HepG2 (cell line): ENCODE results near the gene ARTN. TPM values are rescaled to one million over a fixed set of nuclear protein-coding genes. Genes with fewer than 3 reads are reported as not detected.
A peak's percentile ranks its signal among the peaks of the same experiment; 100 is the strongest.

Source experiments
- ATAC-seq: fragments of 200-7000 bp; cut with Tn5 transposase; 3 replicates; pipeline ENCODE4 v1.9.1; 2020; ENCODE audit warnings: mild to moderate bottlenecking, moderate library complexity
- BruUV-seq: library from RNA; stranded (reverse); fragments of 400-500 nt; replicated peaks from 2 replicates; lab custom pipeline; 2021; lab: Mats Ljungman, UMichigan
- CTCF ChIA-PET: fragments of 300-600 bp; formaldehyde crosslinking; extraction: SDS; loops from one replicate; lab custom pipeline; 2021; ENCODE audit warnings: low total read pairs, inconsistent platforms, low intra/inter-chr PET ratio; lab: Yijun Ruan, JAX
- POLR2A ChIA-PET: fragments of 350-600 bp; sonication (Branson Sonifier 250); formaldehyde crosslinking; loops from one replicate; lab custom pipeline; 2020; ENCODE audit warnings: antibody characterized with exemption, inconsistent platforms; lab: Yijun Ruan, JAX
- DNase-seq: peaks from one replicate; pipeline ENCODE4 v3.0.0-alpha.2; 2015; ENCODE audit warnings: low spot score
- FAIRE-seq: peaks from 3 replicates; lab custom pipeline; 2011; peaks lifted over from hg19 to GRCh38; lab: Jason Lieb, UNC
- H2AFZ ChIP-seq: one replicate; pipeline ENCODE4 v1.6.1; 2011; ENCODE audit warnings: low read length, inconsistent platforms
- H3K27ac ChIP-seq: fragments of 300-600 bp; 3 replicates; pipeline ENCODE4 v1.8.0; 2011; ENCODE audit warnings: mixed run types, mild to moderate bottlenecking, mixed read lengths, low read length, inconsistent platforms; ENCODE audit not compliant: insufficient read depth; ENCODE audit errors: extremely low read length
- H3K27me3 ChIP-seq, 2 experiments: fragments of 200-600 bp in 1 of 2; 2 replicates in 1 of 2; 3 replicates in 1 of 2; pipeline versions ENCODE4 v1.6.0 to v1.8.0; 2011; ENCODE audit warnings: low read length in 2 of 2, mild to moderate bottlenecking in 2 of 2, moderate library complexity in 2 of 2, inconsistent platforms in 1 of 2; ENCODE audit not compliant: insufficient read depth in 2 of 2, control insufficient read depth in 1 of 2
- H3K36me3 ChIP-seq, 2 experiments: fragments of 200-600 bp in 1 of 2; replicated peaks in 1 of 2; 2 replicates in 1 of 2; 3 replicates in 1 of 2; pipeline versions ENCODE4 v1.5.1 to v1.8.0; 2011; ENCODE audit warnings: low read length in 2 of 2, inconsistent platforms in 1 of 2; ENCODE audit not compliant: insufficient read depth in 2 of 2, control insufficient read depth in 1 of 2
- H3K4me1 ChIP-seq: 2 replicates; pipeline ENCODE4 v1.5.1; 2012; ENCODE audit warnings: low read length, inconsistent platforms; ENCODE audit not compliant: insufficient read depth
- H3K4me2 ChIP-seq: 2 replicates; pipeline ENCODE4 v1.6.0; 2011; ENCODE audit warnings: low read depth, low read length, inconsistent platforms
- H3K4me3 ChIP-seq, 3 experiments: fragments of 200-600 bp in 1 of 3; sonication (generic), shearing (Covaris generic) in 1 of 3; replicated peaks in 1 of 3; 2 replicates each; pipeline ENCODE4 v1.5.1; 2011 to 2016; ENCODE audit warnings: low read length in 3 of 3, inconsistent platforms in 2 of 3, low read depth in 2 of 3, mild to moderate bottlenecking in 2 of 3, control low read depth in 1 of 3, mixed read lengths in 1 of 3; ENCODE audit not compliant: insufficient read depth in 1 of 3
- H3K79me2 ChIP-seq: one replicate; pipeline ENCODE4 v1.6.1; 2011; ENCODE audit warnings: low read length, inconsistent platforms; ENCODE audit not compliant: insufficient read depth
- H3K9ac ChIP-seq: 2 replicates; pipeline ENCODE4 v1.6.0; 2011; ENCODE audit warnings: mild to moderate bottlenecking, low read depth, low read length, inconsistent platforms; ENCODE audit not compliant: insufficient read depth
- H3K9me3 ChIP-seq: 2 replicates; pipeline ENCODE4 v1.5.1; 2012; ENCODE audit warnings: mild to moderate bottlenecking, low read length
- H4K20me1 ChIP-seq: 2 replicates; pipeline ENCODE4 v1.6.0; 2011; ENCODE audit warnings: inconsistent platforms, mild to moderate bottlenecking, low read length, moderate library complexity; ENCODE audit not compliant: insufficient read depth
- AKNA ChIP-seq: sonication (generic); formaldehyde crosslinking; IDR thresholded peaks from 2 replicates; pipeline ENCODE4 v1.4.0; 2020; ENCODE audit warnings: missing genetic modification reagents, borderline replicate concordance
- EP300 ChIP-seq, 3 experiments: sonication (generic) in 1 of 3; formaldehyde crosslinking in 1 of 3; IDR thresholded peaks; 2 replicates each; pipeline versions ENCODE4 v1.5.1 to v1.6.1; 2011 to 2020; ENCODE audit warnings: low read depth in 2 of 3, low read length in 2 of 3, borderline replicate concordance in 1 of 3, improper control_type of control experiment in 1 of 3, mild to moderate bottlenecking in 1 of 3, missing genetic modification reagents in 1 of 3, moderate library complexity in 1 of 3
- HMGXB4 ChIP-seq, 2 experiments: sonication (generic) in 1 of 2; formaldehyde crosslinking in 1 of 2; IDR thresholded peaks; 2 replicates each; pipeline versions ENCODE4 v1.4.0 to v1.6.1; 2018 to 2020; ENCODE audit warnings: missing genetic modification reagents in 2 of 2, borderline replicate concordance in 1 of 2, low read depth in 1 of 2, mild to moderate bottlenecking in 1 of 2, missing biosample characterization in 1 of 2
- JUND ChIP-seq: sonication (generic); formaldehyde crosslinking; IDR thresholded peaks from 2 replicates; pipeline ENCODE4 v1.8.0; 2022; ENCODE audit warnings: mild to moderate bottlenecking, missing genetic modification reagents
- POGK ChIP-seq: sonication (generic); formaldehyde crosslinking; conservative IDR thresholded peaks from 2 replicates; pipeline ENCODE4 v1.8.0; 2022; ENCODE audit warnings: mild to moderate bottlenecking, moderate library complexity, missing genetic modification reagents
- SPEN ChIP-seq: sonication (generic); formaldehyde crosslinking; IDR thresholded peaks from 2 replicates; pipeline ENCODE4 v1.5.1; 2020; ENCODE audit warnings: low read depth, mild to moderate bottlenecking, missing genetic modification reagents
- ZNF281 ChIP-seq: sonication (generic); formaldehyde crosslinking; IDR thresholded peaks from 2 replicates; pipeline ENCODE4 v1.4.0; 2020; ENCODE audit warnings: missing genetic modification reagents, borderline replicate concordance
- ZNF598 ChIP-seq: sonication (generic); formaldehyde crosslinking; IDR thresholded peaks from 2 replicates; pipeline ENCODE4 v1.5.1; 2020; ENCODE audit warnings: mild to moderate bottlenecking, missing genetic modification reagents, borderline replicate concordance
- WGBS: methylation state at CpG from one replicate; pipeline ENCODE4 v1.1.6; 2017; ENCODE audit warnings: low lambda C conversion rate; 5-methylcytosine and 5-hydroxymethylcytosine counted together
- in situ Hi-C: cut with HindIII; loops from 2 replicates; pipeline ENCODE4 v1.10.0; 2017; ENCODE audit warnings: low pct_unique_long_range_greater_than_20kb; ENCODE audit not compliant: extremely low pct_ligation_motif_present
- intact Hi-C: fragments of 100-400 bp; cut with micrococcal nuclease; formaldehyde crosslinking; loops from one replicate; pipeline ENCODE4 v1.10.0; 2022; ENCODE audit not compliant: unreplicated experiment
- polyA plus RNA-seq, 8 experiments: library from polyadenylated mRNA; depleted of rRNA in 3 of 8; stranded (reverse) in 7 of 8; unstranded in 1 of 8; fragments of >200 nt; fragmentation: Illumina TruSeq in 4 of 8; extraction: Trizol in 4 of 8; gene quantifications; 2 replicates each; pipeline versions ENCODE4 v1.2.1 to v1.2.3, GENCODE V29; 2011 to 2016; ENCODE audit warnings: low read depth in 4 of 8, missing spikeins in 1 of 8, mixed read lengths in 1 of 8; ENCODE audit not compliant: insufficient read depth in 1 of 8
- total RNA-seq, 5 experiments: library from RNA; depleted of rRNA; stranded (reverse); fragments of >200 nt; fragmentation: Illumina TruSeq; extraction: Trizol; gene quantifications; 2 replicates each; pipeline ENCODE4 v1.2.3, GENCODE V29; 2016; ENCODE audit warnings: low read depth in 1 of 5

ARTN gene
- total and polyA plus RNA-seq, 2 of the 13 experiments (the other 11 are each of a cell fraction or from before 2014, with no cell fraction given) = 0.11 to 0.62 TPM

GRCh38 chr1:43979528-43980254, 46.1 kb downstream of the ARTN start:
- Histone ChIP-seq H3K4me1 (peaks cover 71% of the 10 kb centered on the region), H3K4me2 (peak overlapping the region; percentile 91), H3K4me3 (peak overlapping the region; percentile 62 to 87 (median 84)), H3K9me3 (no peaks in the 10 kb centered on the region), H4K20me1 (peaks cover 4% of the 10 kb centered on the region; the same call in 1 of the 2 replicates), H2AFZ (no peak overlapping the region), H3K79me2 (peaks cover 55% of the 10 kb centered on the region), H3K27me3 (no peaks in the 10 kb centered on the region), H3K27ac (peak overlapping the region; percentile 83), H3K9ac (peak overlapping the region; percentile 76), H3K36me3 (peaks cover 15 to 39% of the 10 kb centered on the region in 2 experiments)
- in situ Hi-C loops = no loop called here
- DNase-seq (peak; percentile 37), FAIRE-seq (peak; percentile 12), ATAC-seq (peak; percentile 10)
- WGBS = 1% methylated on average over 10 of the region's 45 CpGs
- TSS peak; percentile 38 for BruUV-seq
- intact Hi-C loops = no loop called here
- CTCF ChIA-PET = no interaction called here
- POLR2A ChIA-PET = interaction anchor here (0.5 to 1.3 kb wide), 3 partner anchors 12 to 324 kb away, joined by 3 to 8 read pairs (median 3); partner anchors contain the start of gene SLC6A9
- TF ChIP-seq SPEN (CRISPR knock-in tag) = peak; percentile 62; the same call in 1 of the 2 replicates
- peak; percentile 26; the same call in 1 of the 2 replicates for TF ChIP-seq ZNF598 (CRISPR knock-in tag)
- no peak for TF ChIP-seq JUND (CRISPR knock-in tag)
- no peak for TF ChIP-seq AKNA (CRISPR knock-in tag)
- TF ChIP-seq EP300 (IDR thresholded peaks at IDR 0.05; ENCODE audit: low read depth in 2 of 2, low read length in 2 of 2) = no peak
- peak; percentile 8; the same call in 1 of the 2 replicates for TF ChIP-seq EP300 (CRISPR knock-in tag; IDR thresholded peaks at IDR 0.05; ENCODE audit: borderline replicate concordance)
- peak in 1 of 2 experiments; percentile 55; a peak in 1 of 4 replicates for TF ChIP-seq HMGXB4 (CRISPR knock-in tag; IDR thresholded peaks at IDR 0.05; ENCODE audit: borderline replicate concordance in 1 of 2, low read depth in 1 of 2)
- TF ChIP-seq POGK (CRISPR knock-in tag) = peak; percentile 71
- TF ChIP-seq ZNF281 (CRISPR knock-in tag) = peak; percentile 75
